GM18909 (cell line): ENCODE results near the gene EDA.

ENCODE experiments used
- ATAC-seq: cut with Tn5 transposase; IDR thresholded peaks from one replicate; pipeline ENCODE4 v1.9.1; 2021; ENCODE audit warnings: mild to moderate bottlenecking; ENCODE audit not compliant: unreplicated experiment, poor library complexity

Gene EDA

GRCh38 chrX:70013466-70014381 lies 397.8 kb downstream of the EDA start:
- ATAC-seq = no peak

- no peak for ATAC-seq
These were observed 400.6 kb downstream of the EDA start for GRCh38 chrX:70016513-70016912.

- ATAC-seq = no peak
These were observed 406.7 kb downstream of the EDA start for GRCh38 chrX:70022616-70023015.

- no peak for ATAC-seq
These were observed 409.6 kb downstream of the EDA start for GRCh38 chrX:70025464-70025863.

- ATAC-seq = no peak
These were observed 410.4 kb downstream of the EDA start for GRCh38 chrX:70026112-70026850.

GRCh38 chrX:70026851-70027200 lies 410.9 kb downstream of the EDA start:
- no peak for ATAC-seq

- no peak for ATAC-seq
These were observed 413.9 kb downstream of the EDA start for GRCh38 chrX:70029863-70030262.

GRCh38 chrX:70030301-70030767 lies 414.4 kb downstream of the EDA start:
- peak; percentile 78 for ATAC-seq

GRCh38 chrX:70032792-70033191 lies 416.9 kb downstream of the EDA start:
- ATAC-seq = no peak

- ATAC-seq = peak; percentile 56
These were observed 417.6 kb downstream of the EDA start for GRCh38 chrX:70033348-70034051.

GRCh38 chrX:70034646-70035045 lies 418.7 kb downstream of the EDA start:
- ATAC-seq = no peak

GRCh38 chrX:70038515-70038914 lies 422.6 kb downstream of the EDA start:
- ATAC-seq = no peak

GRCh38 chrX:70038951-70039350 lies 423.0 kb downstream of the EDA start:
- ATAC-seq = no peak

- no peak for ATAC-seq
These were observed 423.8 kb downstream of the EDA start for GRCh38 chrX:70039758-70040157.

GRCh38 chrX:70041993-70042392 lies 426.1 kb downstream of the EDA start:
- ATAC-seq = no peak

GRCh38 chrX:70042399-70043371 lies 426.8 kb downstream of the EDA start:
- ATAC-seq = no peak

GRCh38 chrX:70043685-70044084 lies 427.8 kb downstream of the EDA start:
- no peak for ATAC-seq

GRCh38 chrX:70044541-70045245 lies 428.8 kb downstream of the EDA start:
- no peak for ATAC-seq

- no peak for ATAC-seq
These were observed 431.1 kb downstream of the EDA start for GRCh38 chrX:70046978-70047377.
